Cardiac muscle cell (in vitro differentiated cells and primary cell): ENCODE results near the gene MIPOL1. TPM values are rescaled to one million over a fixed set of nuclear protein-coding genes. Genes with fewer than 3 reads are reported as not detected.

Experiments used
- DNase-seq, 2 donors: peaks; one replicate each; pipeline versions ENCODE4 v3.0.0 to v3.0.0-alpha.2; 2010 to 2017; ENCODE audit warnings: low read depth in 1 of 2, low spot score in 1 of 2
- H3K27ac ChIP-seq: fragments of 200-600 bp; sonication (generic); 2 replicates; pipeline ENCODE4 v1.5.1; 2016
- H3K27me3 ChIP-seq: fragments of 200-600 bp; sonication (generic); 2 replicates; pipeline ENCODE4 v1.6.0; 2016; ENCODE audit warnings: control low read depth
- H3K36me3 ChIP-seq: fragments of 200-600 bp; sonication (generic); 2 replicates; pipeline ENCODE4 v1.5.1; 2016; ENCODE audit warnings: control low read depth
- H3K4me1 ChIP-seq: fragments of 200-600 bp; sonication (generic); 2 replicates; pipeline ENCODE4 v1.8.1; 2017; ENCODE audit warnings: low read depth, mild to moderate bottlenecking, mixed run types
- H3K4me3 ChIP-seq: fragments of 200-600 bp; sonication (generic); 2 replicates; pipeline ENCODE4 v1.5.1; 2016; ENCODE audit warnings: mild to moderate bottlenecking
- H3K9me3 ChIP-seq: fragments of 200-600 bp; sonication (generic); 2 replicates; pipeline ENCODE4 v1.5.1; 2017; ENCODE audit warnings: low read depth, mild to moderate bottlenecking, control low read depth
- polyA plus RNA-seq: library from polyadenylated mRNA; unstranded; fragments of >200 nt; fragmentation: Nextera tagmentation; extraction: Ambion mirVana; gene quantifications from 2 replicates; pipeline ENCODE4 v1.2.1, GENCODE V29; 2016
- total RNA-seq: library from RNA; depleted of rRNA; stranded (reverse); fragments of >200 nt; gene quantifications from 2 replicates; pipeline ENCODE4 v1.2.3, GENCODE V29; 2016
- TF ChIP-seq, protein P1 (sequence below): IDR thresholded peaks from 2 replicates; pipeline ENCODE4 v1.5.1; 2012; ENCODE audit warnings: low read depth, mild to moderate bottlenecking, low read length

MIPOL1 gene
- total and polyA plus RNA-seq, 2 experiments from 2014 or later, result 7.3 to 8.4 TPM

DNA sequence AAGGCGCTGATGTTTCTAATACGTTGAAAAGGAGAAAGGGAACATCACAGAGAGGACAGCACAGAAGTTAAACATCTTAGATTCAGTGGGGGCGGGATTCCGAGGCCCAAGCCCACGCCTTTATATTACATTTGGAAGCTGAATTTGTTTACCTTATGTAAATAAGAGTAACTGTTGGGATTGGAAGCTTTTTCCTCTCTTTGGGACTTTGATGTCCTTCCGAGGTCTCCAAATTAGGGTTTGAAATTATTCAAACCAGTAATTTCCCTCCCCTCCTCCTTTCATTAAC lies 390.9 kb downstream of the MIPOL1 start:
- Histone ChIP-seq H3K36me3 (no peaks in the 10 kb centered on the region), H3K27ac (no peak overlapping the region), H3K27me3 (peaks cover 100% of the 10 kb centered on the region), H3K9me3 (no peaks in the 10 kb centered on the region), H3K4me3 (no peak overlapping the region), H3K4me1 (peaks cover 2% of the 10 kb centered on the region)
- TF ChIP-seq, protein P1, sequence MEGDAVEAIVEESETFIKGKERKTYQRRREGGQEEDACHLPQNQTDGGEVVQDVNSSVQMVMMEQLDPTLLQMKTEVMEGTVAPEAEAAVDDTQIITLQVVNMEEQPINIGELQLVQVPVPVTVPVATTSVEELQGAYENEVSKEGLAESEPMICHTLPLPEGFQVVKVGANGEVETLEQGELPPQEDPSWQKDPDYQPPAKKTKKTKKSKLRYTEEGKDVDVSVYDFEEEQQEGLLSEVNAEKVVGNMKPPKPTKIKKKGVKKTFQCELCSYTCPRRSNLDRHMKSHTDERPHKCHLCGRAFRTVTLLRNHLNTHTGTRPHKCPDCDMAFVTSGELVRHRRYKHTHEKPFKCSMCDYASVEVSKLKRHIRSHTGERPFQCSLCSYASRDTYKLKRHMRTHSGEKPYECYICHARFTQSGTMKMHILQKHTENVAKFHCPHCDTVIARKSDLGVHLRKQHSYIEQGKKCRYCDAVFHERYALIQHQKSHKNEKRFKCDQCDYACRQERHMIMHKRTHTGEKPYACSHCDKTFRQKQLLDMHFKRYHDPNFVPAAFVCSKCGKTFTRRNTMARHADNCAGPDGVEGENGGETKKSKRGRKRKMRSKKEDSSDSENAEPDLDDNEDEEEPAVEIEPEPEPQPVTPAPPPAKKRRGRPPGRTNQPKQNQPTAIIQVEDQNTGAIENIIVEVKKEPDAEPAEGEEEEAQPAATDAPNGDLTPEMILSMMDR, result no peak
- DNase-seq, result no peak

DNA sequence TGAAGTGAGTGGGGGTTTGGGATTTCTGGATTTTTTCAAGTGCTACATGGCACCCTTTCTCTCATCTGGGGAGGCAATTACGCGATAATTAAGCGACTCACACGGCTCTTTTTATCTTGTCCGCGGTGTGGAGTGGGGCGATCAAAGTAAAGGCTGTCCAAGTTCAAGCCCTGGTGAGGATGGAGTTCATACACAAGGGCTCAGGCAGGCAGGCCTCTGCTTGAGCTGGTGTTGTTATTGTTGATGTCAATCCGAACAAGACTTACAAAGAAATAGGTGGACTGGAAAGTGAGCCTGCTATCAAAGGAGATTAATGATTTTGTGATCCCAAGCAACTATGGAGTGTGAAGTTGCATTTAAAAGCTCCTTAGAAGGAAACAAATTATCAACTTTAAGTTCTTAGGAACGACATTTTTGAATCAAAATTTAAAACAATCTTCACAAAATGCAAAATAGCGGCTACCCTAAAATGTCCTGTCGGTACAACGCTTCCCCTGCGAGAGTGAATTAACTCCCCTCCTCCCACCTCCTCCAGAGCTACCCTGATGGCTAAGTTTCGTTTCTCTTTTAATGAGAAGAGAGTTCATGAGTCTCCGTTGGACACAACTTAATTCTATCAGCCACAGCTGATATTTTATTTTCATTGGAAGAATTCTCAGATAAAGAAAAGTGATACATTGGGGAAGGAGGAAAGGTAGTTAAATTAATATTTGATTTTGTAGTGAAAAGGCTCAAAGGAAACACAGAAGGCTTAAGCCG lies 391.4 kb downstream of the MIPOL1 start:
- no peak overlapping the region for H3K4me3 ChIP-seq
- no peaks in the 10 kb centered on the region for H3K9me3 ChIP-seq
- H3K4me1 ChIP-seq, result peaks cover 2% of the 10 kb centered on the region
- H3K27ac ChIP-seq, result no peak overlapping the region
- no peak for DNase-seq
- no peaks in the 10 kb centered on the region for H3K36me3 ChIP-seq
- peaks cover 100% of the 10 kb centered on the region for H3K27me3 ChIP-seq
- TF ChIP-seq, protein P1, result no peak

DNA sequence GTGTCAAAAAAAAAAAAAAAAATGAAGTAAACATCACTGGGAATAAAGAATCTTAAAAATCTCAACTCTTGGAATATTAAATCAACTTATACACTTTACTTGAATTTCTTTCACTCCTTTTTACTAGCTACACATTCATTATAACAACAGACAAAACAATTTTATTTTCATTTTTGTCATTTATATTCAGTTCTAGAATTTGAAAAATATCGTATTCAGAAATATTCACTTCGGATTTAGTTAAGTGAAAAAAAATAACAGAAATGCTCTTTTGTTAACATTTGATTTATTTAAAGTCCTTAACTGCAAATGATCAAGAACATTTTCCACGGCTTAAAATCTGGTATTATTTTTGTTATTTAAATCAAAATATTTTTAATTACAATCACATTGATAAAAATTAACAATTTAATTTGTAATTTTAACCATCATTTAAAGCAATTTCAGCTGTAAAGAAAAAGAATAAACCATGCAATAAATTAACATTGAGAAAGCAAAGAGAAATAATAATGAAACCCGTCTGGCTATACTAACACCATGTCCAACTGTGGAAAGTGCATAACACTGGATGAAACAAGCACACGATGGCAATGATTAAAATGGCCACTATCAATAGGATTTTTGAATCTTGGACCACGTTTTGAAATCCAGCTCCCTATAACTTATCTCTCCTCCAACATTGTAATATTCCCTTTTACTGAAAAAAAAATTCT lies 392.1 kb downstream of the MIPOL1 start:
- H3K36me3 ChIP-seq, result no peaks in the 10 kb centered on the region
- H3K27me3 ChIP-seq, result peaks cover 100% of the 10 kb centered on the region
- TF ChIP-seq, protein P1, result no peak
- no peak overlapping the region for H3K27ac ChIP-seq
- H3K4me1 ChIP-seq, result peaks cover 2% of the 10 kb centered on the region
- no peak overlapping the region for H3K4me3 ChIP-seq
- no peaks in the 10 kb centered on the region for H3K9me3 ChIP-seq
- no peak for DNase-seq

DNA sequence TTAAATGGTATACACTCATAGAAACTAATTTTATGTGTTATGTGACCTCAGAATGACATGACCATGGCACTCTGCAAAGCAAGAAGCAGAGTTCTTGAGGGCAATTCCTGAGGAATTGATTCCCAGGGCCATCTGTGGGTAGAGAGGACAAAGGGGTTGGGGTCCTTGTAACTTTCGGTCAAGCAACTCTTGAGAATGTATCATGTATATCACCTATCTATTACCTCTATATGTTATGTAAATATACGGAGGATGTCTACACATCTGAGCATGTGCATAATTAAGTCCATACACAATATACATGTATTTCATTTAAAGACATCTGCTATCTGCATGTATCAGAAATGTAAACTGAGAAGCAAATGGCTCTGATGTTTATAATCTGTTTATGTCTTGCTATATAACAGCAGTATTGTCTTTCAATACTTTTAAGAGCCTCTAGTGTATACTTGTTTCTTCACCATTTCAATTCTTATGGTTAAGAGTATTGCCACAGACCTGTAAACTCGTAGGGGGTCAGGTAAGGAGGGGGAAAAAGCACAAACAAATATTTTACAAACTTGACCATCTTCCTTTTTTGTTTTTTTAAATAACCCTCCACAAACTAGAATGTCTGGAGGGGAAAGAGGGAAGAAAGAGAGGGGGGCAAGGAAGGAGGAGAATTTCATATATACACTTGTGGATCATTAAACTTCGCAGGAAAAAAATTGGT lies 392.8 kb downstream of the MIPOL1 start:
- DNase-seq, result no peak
- peaks cover 99% of the 10 kb centered on the region for H3K27me3 ChIP-seq
- H3K4me3 ChIP-seq, result no peak overlapping the region
- no peak overlapping the region for H3K27ac ChIP-seq
- no peaks in the 10 kb centered on the region for H3K9me3 ChIP-seq
- peaks cover 6% of the 10 kb centered on the region for H3K4me1 ChIP-seq
- no peaks in the 10 kb centered on the region for H3K36me3 ChIP-seq
- TF ChIP-seq, protein P1, result no peak

DNA sequence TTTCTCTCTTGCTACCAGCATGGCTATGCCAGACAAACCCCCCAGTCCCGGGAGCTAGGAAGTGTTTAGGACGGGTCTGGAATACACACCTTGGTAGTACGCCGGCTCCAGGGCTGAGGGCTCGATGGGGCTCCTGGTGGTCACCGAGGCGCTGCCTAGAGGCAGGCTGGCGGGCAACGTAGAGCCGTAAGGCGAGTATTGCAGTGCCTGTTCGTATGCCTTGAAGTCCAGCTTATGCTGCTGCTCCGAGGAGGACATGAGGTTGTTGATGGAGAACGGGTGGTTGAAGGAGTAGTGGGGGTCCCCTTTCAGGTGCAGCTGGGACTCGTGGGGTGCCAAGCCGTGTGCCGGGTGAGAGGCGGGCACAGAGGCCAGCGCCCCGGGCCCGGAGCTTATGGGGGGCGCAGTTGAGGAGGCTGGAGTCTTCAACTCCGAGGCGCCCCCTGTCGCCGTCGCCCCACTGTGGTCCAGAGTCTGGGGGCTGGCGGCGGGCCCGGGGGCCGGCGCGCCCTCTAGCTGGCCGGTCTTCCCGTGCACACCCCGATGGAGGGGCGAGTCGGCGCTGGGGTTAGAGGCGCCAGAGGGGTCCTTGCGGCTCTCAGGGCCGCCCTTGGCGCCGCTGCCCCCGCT lies 393.7 kb downstream of the MIPOL1 start:
- DNase-seq, result no peak
- Histone ChIP-seq H3K27ac (no peak overlapping the region), H3K36me3 (no peaks in the 10 kb centered on the region), H3K4me1 (peaks cover 11% of the 10 kb centered on the region), H3K27me3 (peaks cover 99% of the 10 kb centered on the region), H3K4me3 (no peak overlapping the region), H3K9me3 (no peaks in the 10 kb centered on the region)
- TF ChIP-seq, protein P1, result peak; percentile 14
